Measurements from ENCODE around the gene PRKCE. TPM values are rescaled to one million over a fixed set of nuclear protein-coding genes. Genes with fewer than 3 reads are reported as not detected.

The PRKCE gene
- total and polyA plus RNA-seq, 2 experiments from 2014 or later = 0.94 to 1.2 TPM

- Histone ChIP-seq H3K4me2 (no peak overlapping the region), H3K4me3 (no peak overlapping the region), H2AFZ (no peak overlapping the region), H3K27me3 (ENCODE audit: insufficient read depth) (no peaks in the 10 kb centered on the region), H3K9me2 (ENCODE audit: insufficient read depth) (peaks cover 10% of the 10 kb centered on the region; the same call in 1 of the 2 replicates), H3K79me2 (replicated peaks; ENCODE audit: insufficient read depth) (no peaks in the 10 kb centered on the region), H3K27ac (ENCODE audit: low read depth) (no peak overlapping the region), H3F3A (replicated peaks; ENCODE audit: low read depth) (no peaks in the 10 kb centered on the region), H3K36me3 (ENCODE audit: insufficient read depth) (no peaks in the 10 kb centered on the region), H3K4me1 (ENCODE audit: insufficient read depth) (no peaks in the 10 kb centered on the region), H4K20me1 (replicated peaks; ENCODE audit: insufficient read depth) (no peaks in the 10 kb centered on the region)
- ATAC-seq (no peak), DNase-seq (ENCODE audit: low spot score) (no peak)
- no peak overlapping the region for H3K27ac Mint-ChIP-seq
- no peak overlapping the region for H3K4me3 Mint-ChIP-seq
- peaks cover 2% of the 10 kb centered on the region for H3K27me3 Mint-ChIP-seq (ENCODE audit: insufficient read depth, low read depth, poor library complexity)
- H3K4me1 Mint-ChIP-seq = no peaks in the 10 kb centered on the region; the same call in 2 of the 3 replicates
- no peaks in the 10 kb centered on the region for H3K36me3 Mint-ChIP-seq (ENCODE audit: low read depth)
- TF ChIP-seq ZNF114 (CRISPR knock-in tag; IDR thresholded peaks at IDR 0.05) (no peak), STAT1 (IDR thresholded peaks at IDR 0.05; ENCODE audit: unreplicated experiment) (no peak), ETS1 (IDR thresholded peaks at IDR 0.05) (no peak), EZH2phosphoT487 (IDR thresholded peaks at IDR 0.05; ENCODE audit: unreplicated experiment) (no peak), JUNB (IDR thresholded peaks at IDR 0.05; ENCODE audit: unreplicated experiment) (no peak), CREB1 (CRISPR knock-in tag; IDR thresholded peaks at IDR 0.05; ENCODE audit: low read depth) (no peak), ZNF331 (CRISPR knock-in tag; IDR thresholded peaks at IDR 0.05; ENCODE audit: low read depth) (no peak), REST (IDR thresholded peaks at IDR 0.05; ENCODE audit: unreplicated experiment) (no peak), ZNF462 (CRISPR knock-in tag; IDR thresholded peaks at IDR 0.05) (no peak), EZH2 (IDR thresholded peaks at IDR 0.05; ENCODE audit: low read depth, unreplicated experiment) (no peak), CTCF (conservative IDR thresholded peaks at IDR 0.05; ENCODE audit: low read depth in 2 of 2) (no peak), POLR2AphosphoS5 (IDR thresholded peaks at IDR 0.05; ENCODE audit: low read depth) (no peak), NANOG (IDR thresholded peaks at IDR 0.05; ENCODE audit: borderline replicate concordance) (no peak)
- no peaks in the 10 kb centered on the region for H3K9me3 Mint-ChIP-seq
These were observed 351.0 kb downstream of the PRKCE start for GRCh38 chr2:46002507-46002883.
